AG09319 (cell line): ENCODE data around the gene BARHL2.

Source experiments
- DNase-seq: peaks from one replicate; pipeline ENCODE4 v3.0.0-alpha.2; 2010; ENCODE audit warnings: low read depth; ENCODE audit errors: extremely low read depth
- CTCF ChIP-seq: IDR thresholded peaks from 2 replicates; pipeline ENCODE4 v1.5.1; 2011; ENCODE audit warnings: low read depth, mild to moderate bottlenecking, inconsistent platforms, low read length, moderate library complexity

BARHL2 gene

GRCh38 chr1:90712915-90713730, 4.0 kb downstream of the BARHL2 start:
- TF ChIP-seq CTCF: no peak
- DNase-seq: no peak

- no peak for TF ChIP-seq CTCF
These were observed 4.8 kb downstream of the BARHL2 start for GRCh38 chr1:90712153-90712856.

GRCh38 chr1:90711696-90712095, 5.4 kb downstream of the BARHL2 start:
- no peak for TF ChIP-seq CTCF
- no peak for DNase-seq

More at GRCh38 chr1:90712153-90712856, 4.8 kb downstream of the BARHL2 start:
- DNase-seq: no peak

DNA sequence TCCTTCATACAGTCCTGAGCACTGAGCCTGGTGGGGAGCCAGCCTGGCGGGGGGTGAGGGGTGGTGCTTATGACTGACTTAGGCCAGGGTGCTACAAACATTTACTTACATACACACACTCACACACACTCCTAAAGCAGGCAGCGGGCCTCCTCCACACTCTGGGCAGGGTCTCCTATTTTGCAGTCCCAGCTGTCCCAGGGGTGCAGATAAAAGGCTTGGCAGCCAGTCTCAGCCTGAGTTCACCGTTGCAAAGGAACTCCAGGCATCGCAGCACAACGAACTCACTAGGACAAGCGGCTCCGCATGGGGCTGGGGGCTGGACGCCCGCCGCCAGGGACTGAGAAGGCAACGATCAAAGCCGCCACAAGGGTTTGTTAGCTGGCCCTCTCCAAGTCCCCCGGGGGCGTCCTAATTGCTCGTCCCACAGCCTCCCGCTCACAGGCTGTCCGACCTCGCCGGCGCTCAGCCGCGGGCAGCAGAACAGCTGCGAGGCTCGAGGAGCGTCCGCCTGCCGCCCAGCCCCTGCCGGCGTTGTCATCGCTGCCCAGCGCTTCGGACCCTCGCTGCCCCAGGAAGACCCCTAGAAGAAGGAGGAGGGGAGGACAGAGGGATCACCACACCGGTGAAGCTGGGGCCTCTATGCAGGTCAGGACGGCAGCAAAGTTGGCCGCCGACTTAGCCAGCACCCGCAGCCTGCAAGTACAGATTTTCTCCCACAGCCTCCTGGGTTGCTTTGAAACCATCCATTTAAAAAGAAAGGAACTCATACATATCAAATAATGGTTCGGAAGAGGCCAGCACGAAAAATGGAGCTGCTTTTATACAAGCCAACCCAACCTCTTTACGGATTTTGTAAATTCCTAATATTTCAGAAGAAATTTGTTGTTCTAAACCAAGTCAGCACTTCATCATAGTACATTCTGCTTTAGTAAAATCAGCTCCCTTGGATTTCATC, 6.2 kb downstream of the BARHL2 start:
- no peak for DNase-seq
- no peak for TF ChIP-seq CTCF

DNA sequence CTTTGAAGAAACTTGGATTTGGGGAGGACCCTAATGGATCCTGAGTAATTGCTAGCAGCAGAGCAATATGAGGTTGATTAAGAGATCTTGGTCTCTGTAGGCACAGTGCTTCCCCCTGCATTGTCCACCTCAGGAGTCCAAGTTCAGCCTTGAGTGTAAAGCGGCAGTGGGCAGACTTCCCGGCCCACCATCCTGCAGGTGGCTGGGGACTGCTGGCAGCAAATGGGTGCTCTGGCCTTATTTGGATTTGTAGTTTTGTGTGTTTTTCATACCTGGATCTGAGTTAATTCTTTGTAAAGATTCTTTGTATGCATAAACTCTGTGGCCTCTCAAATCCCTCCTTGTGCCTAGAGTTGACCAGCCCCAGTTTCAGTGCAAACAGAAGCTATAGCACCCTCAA, 7.6 kb downstream of the BARHL2 start:
- TF ChIP-seq CTCF: no peak
- DNase-seq: no peak

GRCh38 chr1:90708826-90709225, 8.3 kb downstream of the BARHL2 start:
- TF ChIP-seq CTCF: no peak
- no peak for DNase-seq
